HPDE6-E6E7 (cell line): ENCODE measurements around the gene OS9.

Experiments used
- DNase-seq: peaks from one replicate; pipeline ENCODE4 v3.0.0; 2011; ENCODE audit warnings: missing footprints; ENCODE audit errors: extremely low spot score

The OS9 gene

GRCh38 chr12:57751788-57752667 lies 58.1 kb downstream of the OS9 start, which contains the start of gene CDK4:
TSS of gene CDK4 (minus strand) at chr12:57752310. CDS start at chr12:57751717, 593 bp downstream.
- DNase-seq, result peak; percentile 91

- no peak for DNase-seq
Measured at GRCh38 chr12:57752668-57753000, 58.7 kb downstream of the OS9 start.

- no peak for DNase-seq
Measured at GRCh38 chr12:57753756-57754337, 59.9 kb downstream of the OS9 start.

- DNase-seq, result peak; percentile 74
Measured at GRCh38 chr12:57754411-57755193, 60.7 kb downstream of the OS9 start, which contains the start of gene MARCHF9. TSS of gene MARCHF9 (plus strand) at chr12:57755103. CDS start at chr12:57755529, 426 bp downstream.

GRCh38 chr12:57755194-57755453 lies 61.2 kb downstream of the OS9 start:
- DNase-seq, result no peak

GRCh38 chr12:57755454-57756372 lies 61.8 kb downstream of the OS9 start:
- no peak for DNase-seq

- no peak for DNase-seq
Measured at GRCh38 chr12:57756406-57757341, 62.7 kb downstream of the OS9 start.

- DNase-seq, result no peak
Measured at GRCh38 chr12:57757771-57758170, 63.8 kb downstream of the OS9 start.

- no peak for DNase-seq
Measured at GRCh38 chr12:57758552-57759359, 64.8 kb downstream of the OS9 start.

GRCh38 chr12:57759360-57759980 lies 65.5 kb downstream of the OS9 start:
- no peak for DNase-seq

GRCh38 chr12:57760347-57760982 lies 66.5 kb downstream of the OS9 start:
- DNase-seq, result no peak

GRCh38 chr12:57761391-57761998 lies 67.6 kb downstream of the OS9 start:
- DNase-seq, result no peak

- no peak for DNase-seq
Measured at GRCh38 chr12:57762463-57762862, 68.5 kb downstream of the OS9 start.

- no peak for DNase-seq
Measured at GRCh38 chr12:57763881-57764661, 70.1 kb downstream of the OS9 start.

GRCh38 chr12:57764662-57765002 lies 70.7 kb downstream of the OS9 start:
- no peak for DNase-seq

GRCh38 chr12:57765003-57765697 lies 71.2 kb downstream of the OS9 start:
- DNase-seq, result peak; percentile 64
